Measurements from ENCODE around the gene AKR7A3. TPM values are rescaled to one million over a fixed set of nuclear protein-coding genes. Genes with fewer than 3 reads are reported as not detected.

The AKR7A3 gene
- total and polyA plus RNA-seq, 10 of the 15 experiments (the other 5 are each of a cell fraction or from before 2014, with no cell fraction given), result 0.10 to 1.1 (median 0.25) TPM; not detected in 2

DNA sequence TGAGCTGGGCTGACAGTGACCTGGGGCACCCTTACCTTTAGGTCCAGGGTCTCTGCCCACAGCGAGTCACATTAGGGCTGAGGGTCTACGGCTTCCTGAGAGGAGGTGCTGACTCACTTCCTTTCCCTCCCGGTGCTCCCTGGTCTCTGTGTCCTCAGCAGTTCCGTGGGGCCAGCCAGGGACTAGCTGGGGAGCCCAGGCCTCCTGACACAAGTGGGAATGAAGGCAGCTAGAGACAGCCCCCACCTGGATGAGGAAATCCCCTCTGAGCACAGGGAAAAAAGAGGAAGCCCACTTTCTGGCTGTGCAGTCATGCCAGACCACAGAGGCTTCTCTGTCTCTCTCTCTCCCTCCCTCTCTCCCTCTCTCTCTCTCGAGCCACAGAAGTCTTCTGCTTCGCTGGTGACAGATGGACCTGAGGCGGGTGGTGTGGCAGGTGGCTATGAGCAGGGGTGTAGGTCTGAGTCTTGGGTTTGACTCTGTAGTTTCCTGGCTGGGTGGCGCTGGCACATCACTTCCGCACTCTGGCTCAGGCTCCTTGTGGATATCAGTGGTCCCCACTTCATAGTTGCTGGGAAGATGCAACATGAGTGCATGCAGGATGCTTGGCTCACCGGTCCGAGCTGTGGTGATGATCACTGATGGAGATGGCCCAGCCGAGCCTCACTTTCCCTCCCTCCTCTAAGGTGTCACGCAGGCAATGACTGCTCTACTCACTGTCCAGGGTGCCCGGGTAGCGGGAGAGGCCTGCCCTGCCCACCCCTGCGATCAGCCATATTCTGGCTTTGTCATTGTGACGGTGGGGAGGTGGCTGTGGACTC is 27.0 kb upstream of the AKR7A3 start (continued):
- no peak for TF ChIP-seq MXI1 (IDR thresholded peaks at IDR 0.05; ENCODE audit: low read depth, low read length)
- TF ChIP-seq EED (IDR thresholded peaks at IDR 0.05; ENCODE audit: low read depth), result peak; percentile 96
- peak; percentile 93 for TF ChIP-seq TCF12 (IDR thresholded peaks at IDR 0.05; ENCODE audit: low read depth, low read length)
- TF ChIP-seq BCL11A (IDR thresholded peaks at IDR 0.05; ENCODE audit: low read depth, low read length), result peak; percentile 77
- TF ChIP-seq TAF1 (IDR thresholded peaks at IDR 0.05; ENCODE audit: borderline replicate concordance, low read depth, low read length), result 0 out of 2 replicates have a peak, but pooled peaks have one; percentile 37
- no peak for TF ChIP-seq ESRRA (IDR thresholded peaks at IDR 0.05; ENCODE audit: low read length)
- no peak for TF ChIP-seq SREBF2 (IDR thresholded peaks at IDR 0.05; ENCODE audit: low read length)
- TF ChIP-seq, protein P1, sequence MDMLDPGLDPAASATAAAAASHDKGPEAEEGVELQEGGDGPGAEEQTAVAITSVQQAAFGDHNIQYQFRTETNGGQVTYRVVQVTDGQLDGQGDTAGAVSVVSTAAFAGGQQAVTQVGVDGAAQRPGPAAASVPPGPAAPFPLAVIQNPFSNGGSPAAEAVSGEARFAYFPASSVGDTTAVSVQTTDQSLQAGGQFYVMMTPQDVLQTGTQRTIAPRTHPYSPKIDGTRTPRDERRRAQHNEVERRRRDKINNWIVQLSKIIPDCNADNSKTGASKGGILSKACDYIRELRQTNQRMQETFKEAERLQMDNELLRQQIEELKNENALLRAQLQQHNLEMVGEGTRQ (IDR thresholded peaks at IDR 0.05; ENCODE audit: borderline replicate concordance, low read depth, low read length), result no peak
- no peak for TF ChIP-seq YBX1 (IDR thresholded peaks at IDR 0.05)
- no peak for TF ChIP-seq ATF7 (IDR thresholded peaks at IDR 0.05; ENCODE audit: low read depth)
- peak; percentile 97 for TF ChIP-seq SPI1 (IDR thresholded peaks at IDR 0.05; ENCODE audit: borderline replicate concordance, insufficient read depth, low read depth, low read length)
- 0 out of 2 replicates have a peak, but pooled peaks have one; percentile 21 for TF ChIP-seq CBX5 (IDR thresholded peaks at IDR 0.05; ENCODE audit: low read depth)
- no peak for TF ChIP-seq BRCA1 (IDR thresholded peaks at IDR 0.05; ENCODE audit: low read depth, low read length)
- peak; percentile 97 for TF ChIP-seq IKZF1 (conservative IDR thresholded peaks at IDR 0.05)
- TF ChIP-seq JUNB (IDR thresholded peaks at IDR 0.05), result peak; percentile 12; the same call in 1 of the 2 replicates
- TF ChIP-seq, protein P2, sequence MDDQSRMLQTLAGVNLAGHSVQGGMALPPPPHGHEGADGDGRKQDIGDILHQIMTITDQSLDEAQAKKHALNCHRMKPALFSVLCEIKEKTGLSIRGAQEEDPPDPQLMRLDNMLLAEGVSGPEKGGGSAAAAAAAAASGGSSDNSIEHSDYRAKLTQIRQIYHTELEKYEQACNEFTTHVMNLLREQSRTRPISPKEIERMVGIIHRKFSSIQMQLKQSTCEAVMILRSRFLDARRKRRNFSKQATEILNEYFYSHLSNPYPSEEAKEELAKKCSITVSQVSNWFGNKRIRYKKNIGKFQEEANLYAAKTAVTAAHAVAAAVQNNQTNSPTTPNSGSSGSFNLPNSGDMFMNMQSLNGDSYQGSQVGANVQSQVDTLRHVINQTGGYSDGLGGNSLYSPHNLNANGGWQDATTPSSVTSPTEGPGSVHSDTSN (IDR thresholded peaks at IDR 0.05; ENCODE audit: insufficient replicate concordance, low read depth, low read length), result peak; percentile 58
- TF ChIP-seq, protein P3, sequence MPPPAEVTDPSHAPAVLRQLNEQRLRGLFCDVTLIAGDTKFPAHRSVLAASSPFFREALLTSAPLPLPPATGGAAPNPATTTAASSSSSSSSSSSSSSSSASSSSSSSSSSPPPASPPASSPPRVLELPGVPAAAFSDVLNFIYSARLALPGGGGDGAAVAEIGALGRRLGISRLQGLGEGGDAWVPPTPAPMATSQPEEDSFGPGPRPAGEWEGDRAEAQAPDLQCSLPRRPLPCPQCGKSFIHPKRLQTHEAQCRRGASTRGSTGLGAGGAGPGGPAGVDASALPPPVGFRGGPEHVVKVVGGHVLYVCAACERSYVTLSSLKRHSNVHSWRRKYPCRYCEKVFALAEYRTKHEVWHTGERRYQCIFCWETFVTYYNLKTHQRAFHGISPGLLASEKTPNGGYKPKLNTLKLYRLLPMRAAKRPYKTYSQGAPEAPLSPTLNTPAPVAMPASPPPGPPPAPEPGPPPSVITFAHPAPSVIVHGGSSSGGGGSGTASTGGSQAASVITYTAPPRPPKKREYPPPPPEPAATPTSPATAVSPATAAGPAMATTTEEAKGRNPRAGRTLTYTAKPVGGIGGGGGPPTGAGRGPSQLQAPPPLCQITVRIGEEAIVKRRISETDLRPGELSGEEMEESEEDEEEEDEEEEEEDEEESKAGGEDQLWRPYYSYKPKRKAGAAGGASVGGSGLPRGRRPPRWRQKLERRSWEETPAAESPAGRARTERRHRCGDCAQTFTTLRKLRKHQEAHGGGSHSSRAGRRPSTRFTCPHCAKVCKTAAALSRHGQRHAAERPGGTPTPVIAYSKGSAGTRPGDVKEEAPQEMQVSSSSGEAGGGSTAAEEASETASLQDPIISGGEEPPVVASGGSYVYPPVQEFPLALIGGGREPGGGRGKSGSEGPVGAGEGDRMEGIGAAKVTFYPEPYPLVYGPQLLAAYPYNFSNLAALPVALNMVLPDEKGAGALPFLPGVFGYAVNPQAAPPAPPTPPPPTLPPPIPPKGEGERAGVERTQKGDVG (CRISPR knock-in tag; IDR thresholded peaks at IDR 0.05), result no peak
- TF ChIP-seq, protein P4, sequence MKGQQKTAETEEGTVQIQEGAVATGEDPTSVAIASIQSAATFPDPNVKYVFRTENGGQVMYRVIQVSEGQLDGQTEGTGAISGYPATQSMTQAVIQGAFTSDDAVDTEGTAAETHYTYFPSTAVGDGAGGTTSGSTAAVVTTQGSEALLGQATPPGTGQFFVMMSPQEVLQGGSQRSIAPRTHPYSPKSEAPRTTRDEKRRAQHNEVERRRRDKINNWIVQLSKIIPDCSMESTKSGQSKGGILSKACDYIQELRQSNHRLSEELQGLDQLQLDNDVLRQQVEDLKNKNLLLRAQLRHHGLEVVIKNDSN (IDR thresholded peaks at IDR 0.05; ENCODE audit: borderline replicate concordance, extremely low read length, insufficient read depth, low read depth, low read length), result no peak
- no peak for TF ChIP-seq RFX5 (IDR thresholded peaks at IDR 0.05; ENCODE audit: low read depth, low read length)
- no peak for TF ChIP-seq POLR2AphosphoS5 (IDR thresholded peaks at IDR 0.05; ENCODE audit: low read length)
- TF ChIP-seq, protein P5, sequence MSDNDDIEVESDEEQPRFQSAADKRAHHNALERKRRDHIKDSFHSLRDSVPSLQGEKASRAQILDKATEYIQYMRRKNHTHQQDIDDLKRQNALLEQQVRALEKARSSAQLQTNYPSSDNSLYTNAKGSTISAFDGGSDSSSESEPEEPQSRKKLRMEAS (IDR thresholded peaks at IDR 0.05; ENCODE audit: low read depth, low read length), result no peak
- TF ChIP-seq KDM1A (IDR thresholded peaks at IDR 0.05; ENCODE audit: borderline replicate concordance), result no peak

All from GM12878 (cell line).